WTC11 (cell line): ENCODE measurements around the gene TUB. TPM values are rescaled to one million over a fixed set of nuclear protein-coding genes. Genes with fewer than 3 reads are reported as not detected.

Experiments
- ATAC-seq: fragments of 200-7000 bp; cut with Tn5 transposase; 2 replicates; pipeline ENCODE4 v1.10.0; 2021; ENCODE audit warnings: mild to moderate bottlenecking, moderate library complexity
- CTCF ChIA-PET: fragments of 300-600 bp; sonication (Branson Sonifier 250); formaldehyde crosslinking; loops from one replicate; lab custom pipeline; 2021; ENCODE audit warnings: antibody characterized with exemption; lab: Charles Lee
- POLR2A ChIA-PET: fragments of 350-600 bp; sonication (Branson Sonifier 250); formaldehyde crosslinking; loops from one replicate; lab custom pipeline; 2021; ENCODE audit warnings: antibody characterized with exemption; lab: Charles Lee
- DNase-seq: peaks from one replicate; pipeline ENCODE4 v3.0.0; 2021; ENCODE audit warnings: low spot score
- H3K27ac Mint-ChIP-seq: 2 replicates; pipeline ENCODE4 v1.8.0; 2021; ENCODE audit warnings: mixed read lengths
- H3K27me3 Mint-ChIP-seq: 2 replicates; pipeline ENCODE4 v1.8.0; 2021; ENCODE audit warnings: low read depth, mild to moderate bottlenecking, moderate library complexity, mixed read lengths
- H3K36me3 Mint-ChIP-seq: 2 replicates; pipeline ENCODE4 v1.8.0; 2021; ENCODE audit warnings: mixed read lengths
- H3K4me1 Mint-ChIP-seq: 2 replicates; pipeline ENCODE4 v1.8.0; 2022; ENCODE audit warnings: mixed read lengths
- H3K4me3 Mint-ChIP-seq: 2 replicates; pipeline ENCODE4 v1.8.0; 2021; ENCODE audit warnings: mild to moderate bottlenecking, moderate library complexity, mixed read lengths
- H3K9me3 Mint-ChIP-seq: 2 replicates; pipeline ENCODE4 v1.8.0; 2021; ENCODE audit warnings: mixed read lengths
- CREM ChIP-seq: sonication (generic); formaldehyde crosslinking; IDR thresholded peaks from 2 replicates; pipeline ENCODE4 v1.8.1; 2022; ENCODE audit warnings: mild to moderate bottlenecking, missing genetic modification reagents, moderate library complexity
- ELF4 ChIP-seq: sonication (generic); formaldehyde crosslinking; IDR thresholded peaks from 2 replicates; pipeline ENCODE4 v1.8.1; 2022; ENCODE audit warnings: low read depth, mild to moderate bottlenecking, moderate library complexity, missing genetic modification reagents
- KAT7 ChIP-seq: sonication (generic); formaldehyde crosslinking; IDR thresholded peaks from 2 replicates; pipeline ENCODE4 v1.8.1; 2023; ENCODE audit warnings: missing genetic modification reagents, mild to moderate bottlenecking, borderline replicate concordance
- MXD4 ChIP-seq: fragments of 250-450 bp; sonication (Bioruptor Pico); IDR thresholded peaks from 2 replicates; pipeline ENCODE4 v1.8.0; 2021; ENCODE audit warnings: mild to moderate bottlenecking, moderate library complexity, borderline replicate concordance
- NFE2L1 ChIP-seq: sonication (generic); formaldehyde crosslinking; IDR thresholded peaks from 2 replicates; pipeline ENCODE4 v1.8.1; 2023; ENCODE audit warnings: missing genetic modification reagents
- NR1H2 ChIP-seq: sonication (generic); formaldehyde crosslinking; IDR thresholded peaks from 2 replicates; pipeline ENCODE4 v1.9.0; 2021; ENCODE audit warnings: mild to moderate bottlenecking, moderate library complexity, missing genetic modification reagents
- RORB ChIP-seq: fragments of 250-450 bp; sonication (Bioruptor Pico); IDR thresholded peaks from 2 replicates; pipeline ENCODE4 v1.9.0; 2021; ENCODE audit warnings: mild to moderate bottlenecking
- SMAD3 ChIP-seq: sonication (generic); formaldehyde crosslinking; IDR thresholded peaks from 2 replicates; pipeline ENCODE4 v1.8.0; 2022; ENCODE audit warnings: missing genetic modification reagents, mild to moderate bottlenecking, borderline replicate concordance
- TEAD1 ChIP-seq: sonication (generic); formaldehyde crosslinking; IDR thresholded peaks from 2 replicates; pipeline ENCODE4 v1.8.0; 2022; ENCODE audit warnings: mild to moderate bottlenecking, missing genetic modification reagents
- TEAD4 ChIP-seq: sonication (generic); formaldehyde crosslinking; IDR thresholded peaks from 2 replicates; pipeline ENCODE4 v1.8.0; 2022; ENCODE audit warnings: mild to moderate bottlenecking, missing genetic modification reagents
- ZNF138 ChIP-seq: sonication (generic); formaldehyde crosslinking; conservative IDR thresholded peaks from 2 replicates; pipeline ENCODE4 v1.8.1; 2022; ENCODE audit warnings: mild to moderate bottlenecking, moderate library complexity, missing genetic modification reagents
- ZNF232 ChIP-seq: sonication (generic); formaldehyde crosslinking; IDR thresholded peaks from 2 replicates; pipeline ENCODE4 v1.8.0; 2022; ENCODE audit warnings: mild to moderate bottlenecking, missing genetic modification reagents
- ZNF671 ChIP-seq: fragments of 250-450 bp; sonication (Bioruptor Pico); IDR thresholded peaks from 2 replicates; pipeline ENCODE4 v1.8.0; 2021; ENCODE audit warnings: mild to moderate bottlenecking
- total RNA-seq: library from RNA; stranded (reverse); gene quantifications from 3 replicates; pipeline ENCODE4 v1.2.3, GENCODE V29; 2021
- TF ChIP-seq, protein P1 (sequence below): fragments of 250-450 bp; sonication (Bioruptor Pico); IDR thresholded peaks from 2 replicates; pipeline ENCODE4 v1.9.0; 2021; ENCODE audit warnings: moderate library complexity, mild to moderate bottlenecking, inconsistent platforms, borderline replicate concordance
- TF ChIP-seq, protein P2 (sequence below): fragments of 250-450 bp; sonication (Bioruptor Pico); IDR thresholded peaks from 2 replicates; pipeline ENCODE4 v1.8.0; 2021; ENCODE audit warnings: mild to moderate bottlenecking
- TF ChIP-seq, protein P3 (sequence below): sonication (generic); formaldehyde crosslinking; IDR thresholded peaks from 2 replicates; pipeline ENCODE4 v1.8.1; 2022; ENCODE audit warnings: low read depth, missing genetic modification reagents, borderline replicate concordance
- TF ChIP-seq, protein P4 (sequence below): sonication (generic); formaldehyde crosslinking; IDR thresholded peaks from 2 replicates; pipeline ENCODE4 v1.8.1; 2023; ENCODE audit warnings: mild to moderate bottlenecking, missing genetic modification reagents
- TF ChIP-seq, protein P5 (sequence below): sonication (generic); formaldehyde crosslinking; IDR thresholded peaks from 2 replicates; pipeline ENCODE4 v1.8.1; 2023; ENCODE audit warnings: mild to moderate bottlenecking, missing genetic modification reagents
- TF ChIP-seq, protein P6 (sequence below): sonication (generic); formaldehyde crosslinking; IDR thresholded peaks from 2 replicates; pipeline ENCODE4 v1.8.0; 2022; ENCODE audit warnings: missing genetic modification reagents
- TF ChIP-seq, protein P7 (sequence below): sonication (generic); formaldehyde crosslinking; IDR thresholded peaks from 2 replicates; pipeline ENCODE4 v1.8.0; 2023; ENCODE audit warnings: mild to moderate bottlenecking, missing genetic modification reagents

Gene TUB
- total RNA-seq, 1 experiment from 2014 or later, result 32.1 TPM

DNA sequence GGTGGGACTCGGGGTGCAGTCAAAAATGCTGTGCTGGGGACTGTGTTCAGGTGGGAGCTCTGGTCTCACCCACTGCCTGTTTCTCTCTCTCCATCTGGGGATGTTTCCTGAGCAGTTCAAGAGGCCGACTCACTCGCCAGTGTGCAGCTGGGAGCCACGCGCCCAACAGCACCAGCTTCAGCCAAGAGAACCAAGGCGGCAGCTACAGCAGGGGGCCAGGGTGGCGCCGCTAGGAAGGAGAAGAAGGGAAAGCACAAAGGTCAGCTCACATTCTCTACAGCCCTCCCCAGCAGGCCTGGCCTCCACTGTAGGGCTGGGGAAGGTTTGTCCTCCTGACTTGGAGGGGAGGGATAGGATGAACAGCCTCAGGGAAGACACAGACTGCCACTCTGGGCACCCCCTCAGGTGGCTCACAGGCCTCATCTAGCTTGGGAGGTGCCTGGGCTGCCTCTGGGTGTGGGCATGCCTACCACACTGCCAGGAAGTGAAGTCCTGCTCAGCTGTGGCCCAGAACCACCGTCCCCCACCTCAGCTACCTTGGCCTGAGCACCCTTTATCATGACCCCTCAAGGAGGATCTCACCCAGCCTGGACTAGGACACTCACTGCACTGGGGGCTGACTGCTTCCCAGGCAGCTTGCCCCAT lies 13.0 kb downstream of the TUB start (continued):
- TF ChIP-seq, protein P1, sequence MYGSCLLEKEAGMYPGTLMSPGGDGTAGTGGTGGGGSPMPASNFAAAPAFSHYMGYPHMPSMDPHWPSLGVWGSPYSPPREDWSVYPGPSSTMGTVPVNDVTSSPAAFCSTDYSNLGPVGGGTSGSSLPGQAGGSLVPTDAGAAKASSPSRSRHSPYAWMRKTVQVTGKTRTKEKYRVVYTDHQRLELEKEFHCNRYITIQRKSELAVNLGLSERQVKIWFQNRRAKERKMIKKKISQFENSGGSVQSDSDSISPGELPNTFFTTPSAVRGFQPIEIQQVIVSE (CRISPR knock-in tag), result no peak
- TF ChIP-seq RORB (CRISPR knock-in tag) (no peak), MXD4 (no peak), TEAD4 (CRISPR knock-in tag) (no peak)

DNA sequence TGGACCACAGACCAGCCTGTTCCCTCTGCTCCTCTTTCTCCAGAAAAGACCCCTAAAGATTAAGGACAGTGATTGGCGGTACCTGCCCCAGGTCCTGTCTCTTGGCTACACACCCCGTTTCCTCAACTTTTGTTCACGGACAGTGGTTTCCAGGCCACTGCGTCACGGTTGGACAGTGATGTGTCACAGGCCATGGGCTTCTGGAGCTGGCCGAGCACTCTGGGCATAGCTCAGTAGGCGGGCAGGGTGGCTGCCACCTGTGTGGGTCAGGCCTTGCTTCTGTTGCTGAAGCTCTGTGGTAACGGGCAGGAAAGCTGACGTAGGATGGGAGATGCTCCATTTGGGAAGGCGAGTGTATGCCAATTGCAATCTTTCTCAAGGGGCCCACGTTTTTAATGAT lies 13.6 kb downstream of the TUB start:
- no peaks in the 10 kb centered on the region for H3K9me3 Mint-ChIP-seq
- POLR2A ChIA-PET, result no interaction called here
- TF ChIP-seq, protein P2, sequence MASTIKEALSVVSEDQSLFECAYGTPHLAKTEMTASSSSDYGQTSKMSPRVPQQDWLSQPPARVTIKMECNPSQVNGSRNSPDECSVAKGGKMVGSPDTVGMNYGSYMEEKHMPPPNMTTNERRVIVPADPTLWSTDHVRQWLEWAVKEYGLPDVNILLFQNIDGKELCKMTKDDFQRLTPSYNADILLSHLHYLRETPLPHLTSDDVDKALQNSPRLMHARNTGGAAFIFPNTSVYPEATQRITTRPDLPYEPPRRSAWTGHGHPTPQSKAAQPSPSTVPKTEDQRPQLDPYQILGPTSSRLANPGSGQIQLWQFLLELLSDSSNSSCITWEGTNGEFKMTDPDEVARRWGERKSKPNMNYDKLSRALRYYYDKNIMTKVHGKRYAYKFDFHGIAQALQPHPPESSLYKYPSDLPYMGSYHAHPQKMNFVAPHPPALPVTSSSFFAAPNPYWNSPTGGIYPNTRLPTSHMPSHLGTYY (CRISPR knock-in tag), result no peak
- TF ChIP-seq, all 79 proteins: peak for 0
- Mint-ChIP-seq H3K27ac (no peak overlapping the region), H3K4me3 (no peak overlapping the region), H3K4me1 (peaks cover 5% of the 10 kb centered on the region), H3K36me3 (peaks cover 31% of the 10 kb centered on the region), H3K27me3 (no peaks in the 10 kb centered on the region)
- ATAC-seq, result no peak
- CTCF ChIA-PET, result interaction anchor here (1.1 to 10.3 kb wide), 3 partner anchors 39 to 88 kb away, joined by 3 to 141 read pairs (median 13); no protein-coding TSS in a partner anchor
- DNase-seq, result no peak

DNA sequence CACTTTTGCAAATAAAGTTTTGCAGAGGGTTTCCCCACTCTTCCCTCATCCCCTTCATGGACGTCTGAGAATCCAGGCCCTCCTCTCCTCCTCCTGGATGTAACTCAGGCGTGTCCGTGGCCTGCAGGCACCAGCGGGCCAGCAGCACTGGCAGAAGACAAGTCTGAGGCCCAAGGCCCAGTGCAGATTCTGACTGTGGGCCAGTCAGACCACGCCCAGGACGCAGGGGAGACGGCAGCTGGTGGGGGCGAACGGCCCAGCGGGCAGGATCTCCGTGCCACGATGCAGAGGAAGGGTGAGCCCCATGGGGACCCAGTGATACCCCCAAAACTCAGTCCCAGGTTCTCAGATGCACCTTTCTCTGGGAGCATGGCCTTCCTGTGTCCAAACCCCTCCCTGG lies 14.4 kb downstream of the TUB start:
- CTCF ChIA-PET, result interaction anchor here (1.0 to 10.3 kb wide), 6 partner anchors 40 to 190 kb away, joined by 3 to 141 read pairs (median 6); partner anchors contain the start of gene EIF3F
- ATAC-seq, result no peak
- no peaks in the 10 kb centered on the region for H3K9me3 Mint-ChIP-seq
- no peak for DNase-seq
- no peaks in the 10 kb centered on the region for H3K27me3 Mint-ChIP-seq
- peaks cover 5% of the 10 kb centered on the region for H3K4me1 Mint-ChIP-seq
- H3K4me3 Mint-ChIP-seq, result no peak overlapping the region
- peaks cover 36% of the 10 kb centered on the region for H3K36me3 Mint-ChIP-seq
- H3K27ac Mint-ChIP-seq, result no peak overlapping the region
- POLR2A ChIA-PET, result no interaction called here
- TF ChIP-seq, protein P3, sequence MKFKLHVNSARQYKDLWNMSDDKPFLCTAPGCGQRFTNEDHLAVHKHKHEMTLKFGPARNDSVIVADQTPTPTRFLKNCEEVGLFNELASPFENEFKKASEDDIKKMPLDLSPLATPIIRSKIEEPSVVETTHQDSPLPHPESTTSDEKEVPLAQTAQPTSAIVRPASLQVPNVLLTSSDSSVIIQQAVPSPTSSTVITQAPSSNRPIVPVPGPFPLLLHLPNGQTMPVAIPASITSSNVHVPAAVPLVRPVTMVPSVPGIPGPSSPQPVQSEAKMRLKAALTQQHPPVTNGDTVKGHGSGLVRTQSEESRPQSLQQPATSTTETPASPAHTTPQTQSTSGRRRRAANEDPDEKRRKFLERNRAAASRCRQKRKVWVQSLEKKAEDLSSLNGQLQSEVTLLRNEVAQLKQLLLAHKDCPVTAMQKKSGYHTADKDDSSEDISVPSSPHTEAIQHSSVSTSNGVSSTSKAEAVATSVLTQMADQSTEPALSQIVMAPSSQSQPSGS (CRISPR knock-in tag), result no peak
- no peak for TF ChIP-seq SMAD3 (CRISPR knock-in tag)
- TF ChIP-seq, protein P4, sequence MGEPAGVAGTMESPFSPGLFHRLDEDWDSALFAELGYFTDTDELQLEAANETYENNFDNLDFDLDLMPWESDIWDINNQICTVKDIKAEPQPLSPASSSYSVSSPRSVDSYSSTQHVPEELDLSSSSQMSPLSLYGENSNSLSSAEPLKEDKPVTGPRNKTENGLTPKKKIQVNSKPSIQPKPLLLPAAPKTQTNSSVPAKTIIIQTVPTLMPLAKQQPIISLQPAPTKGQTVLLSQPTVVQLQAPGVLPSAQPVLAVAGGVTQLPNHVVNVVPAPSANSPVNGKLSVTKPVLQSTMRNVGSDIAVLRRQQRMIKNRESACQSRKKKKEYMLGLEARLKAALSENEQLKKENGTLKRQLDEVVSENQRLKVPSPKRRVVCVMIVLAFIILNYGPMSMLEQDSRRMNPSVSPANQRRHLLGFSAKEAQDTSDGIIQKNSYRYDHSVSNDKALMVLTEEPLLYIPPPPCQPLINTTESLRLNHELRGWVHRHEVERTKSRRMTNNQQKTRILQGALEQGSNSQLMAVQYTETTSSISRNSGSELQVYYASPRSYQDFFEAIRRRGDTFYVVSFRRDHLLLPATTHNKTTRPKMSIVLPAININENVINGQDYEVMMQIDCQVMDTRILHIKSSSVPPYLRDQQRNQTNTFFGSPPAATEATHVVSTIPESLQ (CRISPR knock-in tag), result no peak
- no peak for TF ChIP-seq NFE2L1 (CRISPR knock-in tag)
- no peak for TF ChIP-seq NR1H2
- TF ChIP-seq, protein P5, sequence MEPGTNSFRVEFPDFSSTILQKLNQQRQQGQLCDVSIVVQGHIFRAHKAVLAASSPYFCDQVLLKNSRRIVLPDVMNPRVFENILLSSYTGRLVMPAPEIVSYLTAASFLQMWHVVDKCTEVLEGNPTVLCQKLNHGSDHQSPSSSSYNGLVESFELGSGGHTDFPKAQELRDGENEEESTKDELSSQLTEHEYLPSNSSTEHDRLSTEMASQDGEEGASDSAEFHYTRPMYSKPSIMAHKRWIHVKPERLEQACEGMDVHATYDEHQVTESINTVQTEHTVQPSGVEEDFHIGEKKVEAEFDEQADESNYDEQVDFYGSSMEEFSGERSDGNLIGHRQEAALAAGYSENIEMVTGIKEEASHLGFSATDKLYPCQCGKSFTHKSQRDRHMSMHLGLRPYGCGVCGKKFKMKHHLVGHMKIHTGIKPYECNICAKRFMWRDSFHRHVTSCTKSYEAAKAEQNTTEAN, result no peak
- TF ChIP-seq, protein P6, sequence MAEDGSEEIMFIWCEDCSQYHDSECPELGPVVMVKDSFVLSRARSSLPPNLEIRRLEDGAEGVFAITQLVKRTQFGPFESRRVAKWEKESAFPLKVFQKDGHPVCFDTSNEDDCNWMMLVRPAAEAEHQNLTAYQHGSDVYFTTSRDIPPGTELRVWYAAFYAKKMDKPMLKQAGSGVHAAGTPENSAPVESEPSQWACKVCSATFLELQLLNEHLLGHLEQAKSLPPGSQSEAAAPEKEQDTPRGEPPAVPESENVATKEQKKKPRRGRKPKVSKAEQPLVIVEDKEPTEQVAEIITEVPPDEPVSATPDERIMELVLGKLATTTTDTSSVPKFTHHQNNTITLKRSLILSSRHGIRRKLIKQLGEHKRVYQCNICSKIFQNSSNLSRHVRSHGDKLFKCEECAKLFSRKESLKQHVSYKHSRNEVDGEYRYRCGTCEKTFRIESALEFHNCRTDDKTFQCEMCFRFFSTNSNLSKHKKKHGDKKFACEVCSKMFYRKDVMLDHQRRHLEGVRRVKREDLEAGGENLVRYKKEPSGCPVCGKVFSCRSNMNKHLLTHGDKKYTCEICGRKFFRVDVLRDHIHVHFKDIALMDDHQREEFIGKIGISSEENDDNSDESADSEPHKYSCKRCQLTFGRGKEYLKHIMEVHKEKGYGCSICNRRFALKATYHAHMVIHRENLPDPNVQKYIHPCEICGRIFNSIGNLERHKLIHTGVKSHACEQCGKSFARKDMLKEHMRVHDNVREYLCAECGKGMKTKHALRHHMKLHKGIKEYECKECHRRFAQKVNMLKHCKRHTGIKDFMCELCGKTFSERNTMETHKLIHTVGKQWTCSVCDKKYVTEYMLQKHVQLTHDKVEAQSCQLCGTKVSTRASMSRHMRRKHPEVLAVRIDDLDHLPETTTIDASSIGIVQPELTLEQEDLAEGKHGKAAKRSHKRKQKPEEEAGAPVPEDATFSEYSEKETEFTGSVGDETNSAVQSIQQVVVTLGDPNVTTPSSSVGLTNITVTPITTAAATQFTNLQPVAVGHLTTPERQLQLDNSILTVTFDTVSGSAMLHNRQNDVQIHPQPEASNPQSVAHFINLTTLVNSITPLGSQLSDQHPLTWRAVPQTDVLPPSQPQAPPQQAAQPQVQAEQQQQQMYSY, result no peak
- TF ChIP-seq ZNF232 (CRISPR knock-in tag), result no peak
- no peak for TF ChIP-seq ELF4 (CRISPR knock-in tag)
- no peak for TF ChIP-seq CREM
- no peak for TF ChIP-seq ZNF671 (CRISPR knock-in tag)
- no peak for TF ChIP-seq TEAD1
- no peak for TF ChIP-seq MXD4
- no peak for TF ChIP-seq KAT7 (CRISPR knock-in tag)
- no peak for TF ChIP-seq RORB (CRISPR knock-in tag)
- no peak for TF ChIP-seq ZNF138 (CRISPR knock-in tag)
- TF ChIP-seq, protein P7, sequence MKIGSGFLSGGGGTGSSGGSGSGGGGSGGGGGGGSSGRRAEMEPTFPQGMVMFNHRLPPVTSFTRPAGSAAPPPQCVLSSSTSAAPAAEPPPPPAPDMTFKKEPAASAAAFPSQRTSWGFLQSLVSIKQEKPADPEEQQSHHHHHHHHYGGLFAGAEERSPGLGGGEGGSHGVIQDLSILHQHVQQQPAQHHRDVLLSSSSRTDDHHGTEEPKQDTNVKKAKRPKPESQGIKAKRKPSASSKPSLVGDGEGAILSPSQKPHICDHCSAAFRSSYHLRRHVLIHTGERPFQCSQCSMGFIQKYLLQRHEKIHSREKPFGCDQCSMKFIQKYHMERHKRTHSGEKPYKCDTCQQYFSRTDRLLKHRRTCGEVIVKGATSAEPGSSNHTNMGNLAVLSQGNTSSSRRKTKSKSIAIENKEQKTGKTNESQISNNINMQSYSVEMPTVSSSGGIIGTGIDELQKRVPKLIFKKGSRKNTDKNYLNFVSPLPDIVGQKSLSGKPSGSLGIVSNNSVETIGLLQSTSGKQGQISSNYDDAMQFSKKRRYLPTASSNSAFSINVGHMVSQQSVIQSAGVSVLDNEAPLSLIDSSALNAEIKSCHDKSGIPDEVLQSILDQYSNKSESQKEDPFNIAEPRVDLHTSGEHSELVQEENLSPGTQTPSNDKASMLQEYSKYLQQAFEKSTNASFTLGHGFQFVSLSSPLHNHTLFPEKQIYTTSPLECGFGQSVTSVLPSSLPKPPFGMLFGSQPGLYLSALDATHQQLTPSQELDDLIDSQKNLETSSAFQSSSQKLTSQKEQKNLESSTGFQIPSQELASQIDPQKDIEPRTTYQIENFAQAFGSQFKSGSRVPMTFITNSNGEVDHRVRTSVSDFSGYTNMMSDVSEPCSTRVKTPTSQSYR, result no peak
